ENCODE measurements around the gene POLDIP3.
"Not testable (repeated sequence)": the region's sequence is repeated elsewhere in the genome, so short reads cannot be mapped to it uniquely, and the experiment has no call there.

The POLDIP3 gene

GRCh38 chr22:42536166-42536565 lies 78.5 kb downstream of the POLDIP3 start:
- Histone ChIP-seq H3K9me3 (replicated peaks; ENCODE audit: insufficient read depth, low read length) (no peaks in the 10 kb centered on the region), H3K9me2 (replicated peaks; ENCODE audit: insufficient read depth, low read length) (no peaks in the 10 kb centered on the region), H3K9ac (ENCODE audit: low read length) (no peak overlapping the region), H3K4me1 (ENCODE audit: low read length) (peaks cover 28% of the 10 kb centered on the region), H3K27me3 (replicated peaks; ENCODE audit: insufficient read depth, low read length) (peaks cover 73% of the 10 kb centered on the region), H3K4me3 (ENCODE audit: low read length) (no peak overlapping the region), H3K36me3 (replicated peaks; ENCODE audit: insufficient read depth, low read length) (no peaks in the 10 kb centered on the region), H3K27ac (ENCODE audit: low read length) (no peak overlapping the region), H3K79me2 (ENCODE audit: low read length) (no peaks in the 10 kb centered on the region), H4K20me1 (ENCODE audit: insufficient read depth, low read length) (peaks cover 15% of the 10 kb centered on the region), H3K4me2 (ENCODE audit: low read depth, low read length) (no peak overlapping the region), H2AFZ (ENCODE audit: low read length) (no peak overlapping the region), H3F3A (ENCODE audit: insufficient read depth, low read length) (peaks cover 25% of the 10 kb centered on the region)
- DNase-seq, result no peak
- no peak for TF ChIP-seq EZH2phosphoT487 (IDR thresholded peaks at IDR 0.05; ENCODE audit: low read length)
- TF ChIP-seq, protein P1, sequence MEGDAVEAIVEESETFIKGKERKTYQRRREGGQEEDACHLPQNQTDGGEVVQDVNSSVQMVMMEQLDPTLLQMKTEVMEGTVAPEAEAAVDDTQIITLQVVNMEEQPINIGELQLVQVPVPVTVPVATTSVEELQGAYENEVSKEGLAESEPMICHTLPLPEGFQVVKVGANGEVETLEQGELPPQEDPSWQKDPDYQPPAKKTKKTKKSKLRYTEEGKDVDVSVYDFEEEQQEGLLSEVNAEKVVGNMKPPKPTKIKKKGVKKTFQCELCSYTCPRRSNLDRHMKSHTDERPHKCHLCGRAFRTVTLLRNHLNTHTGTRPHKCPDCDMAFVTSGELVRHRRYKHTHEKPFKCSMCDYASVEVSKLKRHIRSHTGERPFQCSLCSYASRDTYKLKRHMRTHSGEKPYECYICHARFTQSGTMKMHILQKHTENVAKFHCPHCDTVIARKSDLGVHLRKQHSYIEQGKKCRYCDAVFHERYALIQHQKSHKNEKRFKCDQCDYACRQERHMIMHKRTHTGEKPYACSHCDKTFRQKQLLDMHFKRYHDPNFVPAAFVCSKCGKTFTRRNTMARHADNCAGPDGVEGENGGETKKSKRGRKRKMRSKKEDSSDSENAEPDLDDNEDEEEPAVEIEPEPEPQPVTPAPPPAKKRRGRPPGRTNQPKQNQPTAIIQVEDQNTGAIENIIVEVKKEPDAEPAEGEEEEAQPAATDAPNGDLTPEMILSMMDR (IDR thresholded peaks at IDR 0.05; ENCODE audit: low read length), result no peak
- no peak for TF ChIP-seq EZH2 (optimal IDR thresholded peaks at IDR 0.05; ENCODE audit: low read depth, low read length)

DNA sequence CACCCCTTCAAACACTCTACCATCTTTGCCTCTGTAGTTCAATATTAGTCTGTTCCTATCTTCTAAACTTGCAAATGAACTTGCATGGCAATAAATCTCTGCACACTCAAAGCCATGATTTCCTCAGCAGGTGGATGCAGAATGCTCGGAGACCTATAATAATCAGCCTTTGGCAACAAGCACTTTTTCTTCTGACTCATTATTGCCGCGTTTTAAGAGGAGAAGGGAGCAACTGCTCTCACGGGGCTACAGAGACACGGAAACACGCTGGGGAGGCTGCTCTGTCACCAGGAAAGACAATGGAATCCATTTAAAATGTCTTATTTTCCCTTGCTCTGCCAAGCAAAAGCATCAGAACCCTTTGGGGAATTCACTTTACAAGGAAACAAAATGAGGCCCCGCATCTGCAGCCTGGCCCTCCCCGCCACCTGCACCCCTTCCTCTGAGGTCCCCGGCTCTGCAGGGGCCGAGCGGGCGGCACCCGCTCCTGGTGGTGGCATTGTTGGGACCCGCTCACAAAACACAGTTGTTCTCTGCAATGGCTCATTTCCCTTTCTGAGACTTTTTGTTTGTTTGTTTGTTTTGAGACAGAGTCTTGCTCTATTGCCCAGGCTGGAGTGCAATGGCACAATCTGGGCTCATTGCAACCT lies 79.5 kb downstream of the POLDIP3 start:
- not testable (repeated sequence) for H3K9ac ChIP-seq (ENCODE audit: low read length); H3K27ac ChIP-seq (ENCODE audit: low read length); H3K9me3 ChIP-seq (replicated peaks; ENCODE audit: insufficient read depth, low read length); H3K4me2 ChIP-seq (ENCODE audit: low read depth, low read length); H3K4me3 ChIP-seq (ENCODE audit: low read length); H3K36me3 ChIP-seq (replicated peaks; ENCODE audit: insufficient read depth, low read length); DNase-seq; H2AFZ ChIP-seq (ENCODE audit: low read length); H3K79me2 ChIP-seq (ENCODE audit: low read length); H3K9me2 ChIP-seq (replicated peaks; ENCODE audit: insufficient read depth, low read length)
- H3K27me3 ChIP-seq (replicated peaks; ENCODE audit: insufficient read depth, low read length), result peaks cover 72% of the 10 kb centered on the region
- peaks cover 28% of the 10 kb centered on the region for H3K4me1 ChIP-seq (ENCODE audit: low read length)
- peaks cover 15% of the 10 kb centered on the region for H4K20me1 ChIP-seq (ENCODE audit: insufficient read depth, low read length)
- H3F3A ChIP-seq (ENCODE audit: insufficient read depth, low read length), result peaks cover 25% of the 10 kb centered on the region

Measured in MM.1S (cell line).